Calu3 (cell line): ENCODE measurements around the gene BOLA3. TPM values are rescaled to one million over a fixed set of nuclear protein-coding genes. Genes with fewer than 3 reads are reported as not detected.

ENCODE experiments used
- BruUV-seq: library from RNA; stranded (reverse); fragments of 400-500 nt; replicated peaks from 2 replicates; lab custom pipeline; 2021; lab: Mats Ljungman, UMichigan
- CTCF ChIA-PET: fragments of 300-600 bp; sonication (Branson Sonifier 250); formaldehyde crosslinking; loops from one replicate; lab custom pipeline; 2022; ENCODE audit warnings: antibody characterized with exemption; lab: Charles Lee
- DNase-seq: peaks from one replicate; pipeline ENCODE4 v3.0.0; 2022
- H3K27ac Mint-ChIP-seq: one replicate; pipeline ENCODE4 v1.8.0; 2022; ENCODE audit warnings: mixed read lengths; ENCODE audit not compliant: unreplicated experiment
- H3K27me3 Mint-ChIP-seq: one replicate; pipeline ENCODE4 v1.8.0; 2022; ENCODE audit warnings: mixed read lengths; ENCODE audit not compliant: unreplicated experiment
- H3K36me3 Mint-ChIP-seq: one replicate; pipeline ENCODE4 v1.8.0; 2022; ENCODE audit warnings: mild to moderate bottlenecking, moderate library complexity, mixed read lengths; ENCODE audit not compliant: insufficient read depth, unreplicated experiment
- H3K4me1 Mint-ChIP-seq: one replicate; pipeline ENCODE4 v1.8.0; 2022; ENCODE audit warnings: mild to moderate bottlenecking, low read depth, mixed read lengths; ENCODE audit not compliant: unreplicated experiment
- H3K4me3 Mint-ChIP-seq: one replicate; pipeline ENCODE4 v1.8.0; 2022; ENCODE audit warnings: mild to moderate bottlenecking, low read depth, moderate library complexity, mixed read lengths; ENCODE audit not compliant: unreplicated experiment
- H3K9me3 Mint-ChIP-seq: one replicate; pipeline ENCODE4 v1.8.0; 2022; ENCODE audit warnings: low read depth, mixed read lengths; ENCODE audit not compliant: unreplicated experiment
- intact Hi-C: fragments of 100-400 bp; cut with micrococcal nuclease; formaldehyde crosslinking; loops from one replicate; pipeline ENCODE4 v1.10.0; 2022; ENCODE audit not compliant: unreplicated experiment
- total RNA-seq: library from RNA; stranded (reverse); gene quantifications from 2 replicates; pipeline ENCODE4 v1.2.3, GENCODE V29; 2022
- TF ChIP-seq, protein P1 (sequence below): fragments of 200-600 bp; IDR thresholded peaks from one replicate; pipeline ENCODE4 v1.8.0; 2022; ENCODE audit warnings: antibody characterized with exemption; ENCODE audit not compliant: unreplicated experiment

The BOLA3 gene
- total RNA-seq, 1 experiment from 2014 or later = 45.8 TPM

DNA sequence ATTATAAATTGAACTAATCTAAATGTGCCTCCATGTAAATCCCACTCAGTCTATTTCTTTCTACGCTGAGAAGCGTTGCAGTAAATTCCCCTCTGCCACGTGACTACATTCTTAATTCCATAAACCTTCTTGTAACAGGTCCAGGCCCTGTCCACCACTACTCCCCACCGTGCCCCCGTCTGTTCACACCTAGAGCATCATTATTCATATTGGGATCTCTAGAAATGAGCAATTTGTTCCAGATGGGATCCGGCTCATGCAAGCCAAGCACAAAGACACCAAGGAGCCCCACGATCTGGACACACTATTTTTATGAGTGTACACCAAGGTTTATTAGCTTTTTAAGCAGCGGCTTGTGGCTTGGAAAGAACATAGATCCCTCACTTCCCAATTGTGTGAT lies 38.2 kb downstream of the BOLA3 start:
- Mint-ChIP-seq H3K36me3 (no peaks in the 10 kb centered on the region), H3K27me3 (no peaks in the 10 kb centered on the region), H3K27ac (no peak overlapping the region), H3K4me1 (no peaks in the 10 kb centered on the region), H3K4me3 (no peak overlapping the region), H3K9me3 (no peaks in the 10 kb centered on the region)
- TF ChIP-seq, protein P1, sequence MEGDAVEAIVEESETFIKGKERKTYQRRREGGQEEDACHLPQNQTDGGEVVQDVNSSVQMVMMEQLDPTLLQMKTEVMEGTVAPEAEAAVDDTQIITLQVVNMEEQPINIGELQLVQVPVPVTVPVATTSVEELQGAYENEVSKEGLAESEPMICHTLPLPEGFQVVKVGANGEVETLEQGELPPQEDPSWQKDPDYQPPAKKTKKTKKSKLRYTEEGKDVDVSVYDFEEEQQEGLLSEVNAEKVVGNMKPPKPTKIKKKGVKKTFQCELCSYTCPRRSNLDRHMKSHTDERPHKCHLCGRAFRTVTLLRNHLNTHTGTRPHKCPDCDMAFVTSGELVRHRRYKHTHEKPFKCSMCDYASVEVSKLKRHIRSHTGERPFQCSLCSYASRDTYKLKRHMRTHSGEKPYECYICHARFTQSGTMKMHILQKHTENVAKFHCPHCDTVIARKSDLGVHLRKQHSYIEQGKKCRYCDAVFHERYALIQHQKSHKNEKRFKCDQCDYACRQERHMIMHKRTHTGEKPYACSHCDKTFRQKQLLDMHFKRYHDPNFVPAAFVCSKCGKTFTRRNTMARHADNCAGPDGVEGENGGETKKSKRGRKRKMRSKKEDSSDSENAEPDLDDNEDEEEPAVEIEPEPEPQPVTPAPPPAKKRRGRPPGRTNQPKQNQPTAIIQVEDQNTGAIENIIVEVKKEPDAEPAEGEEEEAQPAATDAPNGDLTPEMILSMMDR = no peak
- BruUV-seq = no TSS peak
- CTCF ChIA-PET = no interaction called here
- intact Hi-C loops = no loop called here
- DNase-seq = no peak

DNA sequence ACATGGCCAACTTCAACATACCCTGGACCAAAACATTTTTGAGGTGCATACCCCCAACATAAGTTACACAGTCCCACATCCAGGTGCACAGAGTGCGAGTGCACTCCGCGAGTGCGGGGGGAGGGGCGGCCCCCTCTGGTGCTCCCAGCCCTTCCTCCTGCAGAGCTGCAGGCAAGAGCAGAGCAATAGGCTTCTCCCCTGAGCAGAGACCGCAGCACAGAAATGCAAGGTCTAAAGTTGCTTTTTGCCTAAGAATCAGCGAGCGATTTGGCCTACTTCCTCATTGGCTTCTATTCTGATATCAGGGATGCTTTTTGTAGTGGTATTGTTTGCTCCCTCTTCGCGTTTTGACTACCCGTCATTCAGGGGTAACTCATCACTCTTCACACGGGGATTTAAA lies 40.6 kb downstream of the BOLA3 start:
- BruUV-seq = no TSS peak
- intact Hi-C loops = no loop called here
- CTCF ChIA-PET = no interaction called here

DNA sequence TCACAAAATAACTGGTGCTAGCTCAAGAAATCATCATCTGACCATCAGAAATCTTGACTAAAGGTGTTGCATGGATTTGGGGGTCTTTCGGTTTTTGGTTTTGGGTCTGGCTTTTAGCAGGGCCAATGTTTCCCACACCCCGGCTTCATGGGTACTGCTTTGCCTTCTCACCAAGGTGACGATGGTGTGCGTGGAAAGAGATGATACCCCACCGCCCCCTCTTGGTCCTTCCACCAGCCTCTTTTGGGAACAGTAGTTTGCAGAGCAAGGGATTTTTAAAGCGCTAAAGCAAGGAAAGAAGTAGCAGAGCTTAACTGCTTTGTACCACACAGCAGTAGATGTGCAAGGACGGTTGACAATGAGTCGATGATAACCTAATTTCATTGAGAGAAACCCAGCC lies 42.3 kb downstream of the BOLA3 start:
- H3K27me3 Mint-ChIP-seq = no peaks in the 10 kb centered on the region
- no peaks in the 10 kb centered on the region for H3K9me3 Mint-ChIP-seq
- BruUV-seq = no TSS peak
- H3K4me1 Mint-ChIP-seq = no peaks in the 10 kb centered on the region
- no peak overlapping the region for H3K27ac Mint-ChIP-seq
- no peak for DNase-seq
- intact Hi-C loops = no loop called here
- H3K36me3 Mint-ChIP-seq = peaks cover 18% of the 10 kb centered on the region
- CTCF ChIA-PET = no interaction called here
- TF ChIP-seq, protein P1 = no peak
- H3K4me3 Mint-ChIP-seq = no peak overlapping the region

More for the DNA sequence above, 40.6 kb downstream of the BOLA3 start:
- H3K4me3 Mint-ChIP-seq = no peak overlapping the region
- no peak overlapping the region for H3K27ac Mint-ChIP-seq
- H3K4me1 Mint-ChIP-seq = no peaks in the 10 kb centered on the region
- no peaks in the 10 kb centered on the region for H3K27me3 Mint-ChIP-seq
- peaks cover 5% of the 10 kb centered on the region for H3K36me3 Mint-ChIP-seq
- no peaks in the 10 kb centered on the region for H3K9me3 Mint-ChIP-seq
- DNase-seq = no peak
- TF ChIP-seq, protein P1 = no peak

DNA sequence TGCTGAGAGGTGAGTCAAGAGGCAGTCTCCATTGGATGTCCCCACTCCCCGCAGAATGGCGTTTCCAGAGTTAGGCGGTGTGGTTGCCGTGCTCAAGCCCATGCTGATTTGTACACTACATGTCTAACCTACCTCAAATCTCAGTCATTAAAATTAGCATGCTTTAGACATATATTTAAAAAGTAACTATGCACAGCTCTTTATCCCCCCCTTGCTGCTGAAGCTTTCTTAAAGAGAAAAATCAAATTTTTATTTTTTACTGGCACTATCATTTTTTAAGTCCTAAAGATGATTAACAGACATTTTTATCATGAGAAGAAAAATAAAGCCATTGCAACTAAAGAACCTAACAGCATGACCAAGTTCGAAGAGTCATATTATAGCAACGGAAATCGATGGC lies 42.9 kb downstream of the BOLA3 start:
- CTCF ChIA-PET = no interaction called here
- H3K4me1 Mint-ChIP-seq = no peaks in the 10 kb centered on the region
- TF ChIP-seq, protein P1 = no peak
- H3K4me3 Mint-ChIP-seq = no peak overlapping the region
- no peaks in the 10 kb centered on the region for H3K9me3 Mint-ChIP-seq
- no peak for DNase-seq
- no peaks in the 10 kb centered on the region for H3K27me3 Mint-ChIP-seq
- no peak overlapping the region for H3K27ac Mint-ChIP-seq
- BruUV-seq = no TSS peak
- intact Hi-C loops = no loop called here
- peaks cover 20% of the 10 kb centered on the region for H3K36me3 Mint-ChIP-seq

DNA sequence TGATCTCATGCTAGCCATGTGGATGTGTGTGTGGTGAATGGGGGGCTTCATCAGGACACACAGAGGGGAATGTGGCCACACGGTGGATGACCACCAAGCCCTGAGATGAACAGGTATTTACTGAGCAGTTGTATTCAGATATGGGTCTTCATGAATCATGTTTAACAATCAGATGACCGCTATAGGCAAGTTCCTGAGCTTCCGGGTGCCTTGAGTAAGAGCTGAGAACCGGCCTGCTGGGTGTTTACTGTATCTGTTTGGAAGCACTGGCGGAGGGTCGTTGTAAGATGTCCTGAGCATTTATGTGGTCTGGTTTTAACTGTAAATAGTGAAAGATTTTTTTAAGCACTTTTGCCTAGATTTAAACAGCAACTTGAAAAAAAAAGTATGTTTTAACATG lies 43.9 kb downstream of the BOLA3 start:
- CTCF ChIA-PET = no interaction called here
- Mint-ChIP-seq H3K4me1 (no peaks in the 10 kb centered on the region), H3K27ac (no peak overlapping the region), H3K4me3 (no peak overlapping the region), H3K9me3 (no peaks in the 10 kb centered on the region), H3K27me3 (no peaks in the 10 kb centered on the region), H3K36me3 (peaks cover 20% of the 10 kb centered on the region)
- TF ChIP-seq, protein P1 = no peak
- no TSS peak for BruUV-seq
- intact Hi-C loops = no loop called here
- DNase-seq = no peak
